GM10847 (cell line): Measurements from ENCODE around the gene WDR45.

Source experiments
- POLR2A ChIP-seq: IDR thresholded peaks from 2 replicates; pipeline ENCODE4 v1.6.1; 2011; ENCODE audit not compliant: insufficient read length; ENCODE audit errors: extremely low read depth

WDR45 gene

DNA sequence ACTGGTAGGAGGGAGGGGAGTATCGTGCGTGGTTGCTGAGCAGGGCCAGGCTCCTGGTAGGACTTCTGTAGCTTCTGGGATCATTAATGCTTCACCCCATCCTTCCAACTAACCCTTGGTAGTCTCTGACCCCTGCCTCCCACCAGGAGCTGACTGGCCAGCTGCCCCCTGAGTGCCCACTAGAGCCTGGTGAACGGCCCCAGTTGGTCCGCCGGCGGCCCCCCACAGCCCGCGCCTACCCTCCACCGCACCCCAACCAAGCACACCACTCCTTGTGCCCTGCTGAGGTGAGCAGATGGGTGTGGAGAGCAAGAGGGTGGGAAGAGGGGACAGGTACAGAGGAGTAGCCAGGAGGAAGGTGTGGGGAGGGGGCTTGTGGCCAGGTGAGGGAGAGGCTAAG, 16.0 kb downstream of the WDR45 start:
- TF ChIP-seq POLR2A, result no peak

- no peak for TF ChIP-seq POLR2A
Measured at GRCh38 chrX:49061916-49062315, 17.8 kb downstream of the WDR45 start.

GRCh38 chrX:49061490-49061889, 18.2 kb downstream of the WDR45 start:
- TF ChIP-seq POLR2A, result no peak

DNA sequence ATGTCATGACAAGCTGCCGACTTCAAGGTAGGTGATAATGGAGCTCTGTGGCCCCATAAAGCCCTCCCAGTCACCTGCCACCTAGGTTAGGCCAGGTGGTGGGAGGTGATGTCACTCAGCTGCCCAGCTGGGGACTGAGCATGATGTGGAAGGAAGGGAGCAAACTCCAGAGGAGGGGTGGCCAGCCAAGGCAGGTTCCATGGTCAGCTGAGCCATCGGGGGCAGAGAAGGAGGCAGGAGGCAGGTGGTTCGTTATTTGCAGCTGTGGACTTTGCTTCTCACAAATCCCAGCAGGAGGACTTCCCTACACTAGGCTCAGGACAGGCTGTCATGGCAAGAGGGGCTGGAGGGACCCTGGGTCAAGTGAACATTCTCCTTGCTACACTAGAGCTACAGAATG, 18.8 kb downstream of the WDR45 start:
- no peak for TF ChIP-seq POLR2A

DNA sequence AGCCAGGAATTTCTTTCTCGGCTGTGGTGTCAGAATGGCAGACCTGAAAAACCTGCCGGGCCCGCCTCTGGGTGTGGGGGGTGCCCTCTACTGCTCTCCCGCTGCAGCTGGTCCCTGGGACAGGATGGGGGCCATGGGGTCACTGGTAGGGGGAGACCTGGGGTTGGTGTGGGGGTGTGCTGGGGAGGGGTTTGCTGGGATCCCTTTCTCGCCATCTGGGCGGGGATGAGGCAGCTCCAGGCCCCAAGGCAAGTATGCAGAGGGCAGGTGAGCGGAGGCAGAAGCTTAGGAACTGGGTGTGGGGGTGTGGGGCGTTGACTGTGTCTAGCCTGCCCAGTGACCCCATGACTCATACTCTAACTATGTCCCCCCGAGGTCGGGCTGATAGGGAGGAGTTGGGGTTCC, 20.0 kb downstream of the WDR45 start:
- no peak for TF ChIP-seq POLR2A

DNA sequence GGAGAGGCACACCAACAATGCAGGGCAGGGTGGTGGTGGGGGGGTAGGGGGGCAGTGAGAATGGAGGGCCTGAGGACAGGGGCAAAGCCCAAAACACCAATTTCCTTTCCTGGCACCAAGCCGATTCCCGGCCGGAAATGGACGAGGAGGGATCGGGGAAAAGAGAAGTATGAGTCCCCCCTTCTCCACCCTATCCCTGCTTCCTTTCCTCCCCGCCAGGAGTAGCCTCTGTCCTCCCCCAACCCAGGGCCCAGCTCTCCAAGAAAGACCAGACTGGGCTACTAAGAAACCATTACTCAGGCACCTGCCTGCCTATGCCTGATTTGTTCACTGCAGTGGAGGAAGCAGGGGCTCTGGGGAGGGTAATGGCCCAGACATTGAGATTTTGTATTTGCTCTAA, 20.5 kb downstream of the WDR45 start:
- TF ChIP-seq POLR2A, result no peak

- no peak for TF ChIP-seq POLR2A
Measured at GRCh38 chrX:49058794-49059193, 20.9 kb downstream of the WDR45 start, which contains the start of gene CCDC120. CCDC120 (plus strand) TSS chrX:49058999; CDS start chrX:49062042, 3,043 bp downstream.

DNA sequence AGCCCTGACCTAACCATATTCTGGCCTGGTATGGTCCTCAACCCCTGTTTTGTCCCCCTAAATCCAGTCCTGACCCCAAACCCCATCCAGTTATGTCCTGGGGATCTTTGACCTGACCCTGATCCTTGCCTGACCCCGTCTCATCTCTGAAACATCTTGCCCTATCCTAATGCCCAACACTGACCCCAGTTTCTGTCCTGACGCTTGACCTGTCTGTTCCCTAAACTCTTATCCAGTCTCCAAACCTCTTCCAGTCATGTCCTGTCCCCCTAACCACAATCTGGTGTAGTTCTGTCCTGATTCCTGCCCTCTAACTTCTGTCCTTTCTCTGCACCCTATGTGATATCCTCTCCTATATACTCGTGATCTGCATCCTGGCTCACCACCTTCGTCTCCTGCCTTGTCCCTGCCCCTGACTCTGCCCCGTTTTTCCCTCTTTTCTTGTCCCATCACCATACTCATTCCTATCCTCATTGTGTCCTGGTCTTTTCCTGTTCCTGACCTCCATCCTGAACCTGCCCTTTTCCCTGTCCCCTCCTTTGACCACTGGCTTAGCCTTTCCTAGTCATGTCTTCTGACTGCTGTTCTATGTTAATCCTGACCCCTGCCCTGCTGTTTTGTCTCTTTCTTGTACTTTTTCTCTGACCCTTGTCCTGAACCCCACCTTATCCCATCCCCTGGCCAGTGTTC, 25.5 kb downstream of the WDR45 start:
- TF ChIP-seq POLR2A, result no peak

GRCh38 chrX:49053223-49054072, 26.2 kb downstream of the WDR45 start:
- no peak for TF ChIP-seq POLR2A

DNA sequence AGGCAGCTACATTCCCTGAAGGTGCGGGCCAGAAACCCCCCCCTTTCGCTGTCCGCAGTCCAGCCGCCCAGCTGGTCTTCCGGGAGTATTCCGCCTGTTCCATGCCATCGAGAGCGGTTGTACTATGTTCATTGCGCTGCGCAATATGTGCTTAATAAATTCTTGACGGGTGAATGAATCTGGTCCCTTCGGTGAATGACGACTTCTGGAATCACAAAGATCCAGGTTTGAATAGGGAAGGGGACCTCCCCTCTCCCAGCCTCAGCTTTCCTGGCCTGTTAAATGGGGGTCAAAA, 35.8 kb downstream of the WDR45 start:
- TF ChIP-seq POLR2A, result no peak

DNA sequence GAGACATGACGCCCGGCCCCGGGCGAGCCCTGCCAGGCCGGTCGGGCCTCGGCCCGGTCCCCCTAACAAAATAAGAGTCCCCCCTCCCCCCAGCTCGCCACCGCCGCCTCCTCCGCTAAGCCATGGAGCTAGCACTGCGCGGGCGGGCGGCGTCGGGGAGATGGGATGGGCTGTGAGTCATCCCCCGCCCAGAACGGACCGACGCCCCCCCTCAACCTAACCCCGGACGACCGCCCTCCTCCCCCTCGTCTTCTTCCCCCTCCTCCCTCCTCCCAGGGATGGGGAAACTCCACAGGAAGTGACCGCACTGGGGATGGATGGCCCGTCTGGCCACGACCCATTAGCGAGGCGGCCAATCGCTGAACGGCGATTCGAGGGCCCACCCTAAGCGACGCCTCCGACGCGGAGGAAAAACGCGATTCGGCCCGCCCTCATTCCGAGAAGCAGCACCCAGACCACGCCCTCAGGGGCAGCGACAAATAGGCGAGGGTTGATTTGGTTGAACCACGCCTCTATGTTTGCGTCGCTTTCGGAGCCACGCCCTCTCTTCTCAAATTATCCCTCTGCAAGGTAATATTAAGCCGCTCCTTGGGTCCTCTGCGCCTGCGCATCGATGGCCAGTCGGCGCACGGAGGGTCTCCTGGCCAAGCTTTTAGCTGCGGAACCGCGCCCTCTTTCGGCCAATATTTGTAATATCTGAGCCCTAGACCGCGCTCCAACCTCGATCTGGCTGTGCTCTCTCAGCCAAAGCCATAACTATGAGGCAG, 36.3 kb downstream of the WDR45 start, which contains the start of gene TFE3:
Gene TFE3 (minus strand): TSS at position 138 of the 767 bp plus-strand sequence. CDS start 131 bp downstream, at position 7.
- TF ChIP-seq POLR2A, result no peak

DNA sequence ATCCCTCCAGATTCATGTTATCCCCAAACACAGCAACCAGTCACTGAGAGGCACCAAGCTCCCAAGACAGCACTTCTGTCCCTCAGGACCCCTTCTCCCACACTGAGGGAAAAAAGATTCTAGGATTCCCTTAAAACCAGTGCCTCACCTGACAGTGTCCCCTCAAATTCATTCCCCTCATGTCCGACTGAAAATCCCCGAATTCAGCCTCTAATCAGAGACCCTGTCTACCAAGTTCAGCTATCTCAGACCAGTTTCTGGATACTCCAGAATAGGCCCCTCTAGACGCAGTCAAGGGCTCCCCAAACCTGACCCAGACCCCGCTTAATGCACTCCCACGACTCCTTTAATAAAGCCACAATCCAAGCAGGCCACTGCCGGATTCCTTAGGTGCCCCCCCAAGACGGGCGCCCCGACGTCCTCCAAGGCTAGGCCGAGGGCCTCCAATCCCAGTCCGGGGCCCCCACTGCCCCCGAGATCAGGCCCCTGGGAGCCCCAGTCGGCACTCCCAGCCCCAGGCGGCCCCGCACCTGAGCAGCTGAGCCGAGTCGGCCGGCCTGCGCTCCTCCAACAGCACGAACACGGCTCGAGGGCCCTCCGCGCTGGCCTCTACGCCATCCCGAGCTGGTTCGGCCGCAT, 37.0 kb downstream of the WDR45 start:
- TF ChIP-seq POLR2A, result no peak

DNA sequence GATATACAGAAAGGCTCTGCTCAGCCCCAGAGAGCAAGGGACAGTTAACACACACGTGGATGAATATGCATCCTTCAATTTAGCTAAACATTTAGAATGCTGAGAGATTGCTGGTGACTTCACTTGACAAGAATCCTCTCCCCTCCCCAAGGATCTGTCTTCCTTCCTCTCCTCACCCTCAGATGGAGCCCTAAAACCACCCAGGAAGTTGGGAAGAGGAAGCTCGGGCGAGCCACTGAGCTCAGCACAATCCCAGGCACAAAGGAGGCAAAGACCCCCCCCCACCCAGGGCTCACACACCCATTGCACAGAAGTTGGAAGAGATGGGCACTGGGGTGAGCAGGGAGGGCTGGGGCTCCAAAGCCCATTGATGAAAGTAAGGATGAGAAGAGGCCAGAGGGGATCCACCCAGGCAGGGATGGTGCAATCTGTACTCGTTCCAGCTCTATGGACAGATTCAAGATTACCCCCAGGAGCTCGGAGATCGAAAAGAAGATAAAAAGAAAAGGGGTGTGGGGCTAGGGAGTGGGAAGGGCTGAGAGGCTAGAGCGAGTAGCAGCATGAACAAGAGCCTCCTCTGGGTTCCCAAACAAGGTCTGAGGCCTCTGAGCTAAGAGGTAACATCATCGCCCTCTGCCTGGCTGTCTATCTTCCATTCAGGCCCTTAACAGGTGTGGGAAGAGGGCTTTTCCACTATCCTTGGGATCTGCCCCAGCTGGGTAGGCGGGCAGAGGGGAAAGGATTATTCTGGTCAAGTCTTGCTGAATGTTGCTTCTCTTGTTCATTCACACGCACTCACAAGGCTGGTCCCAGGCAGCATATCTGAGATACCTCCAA, 37.7 kb downstream of the WDR45 start:
- TF ChIP-seq POLR2A, result no peak

GRCh38 chrX:49040376-49040955, 39.2 kb downstream of the WDR45 start:
- no peak for TF ChIP-seq POLR2A
